ENCODE measurements around the gene SNX32.

The SNX32 gene

DNA sequence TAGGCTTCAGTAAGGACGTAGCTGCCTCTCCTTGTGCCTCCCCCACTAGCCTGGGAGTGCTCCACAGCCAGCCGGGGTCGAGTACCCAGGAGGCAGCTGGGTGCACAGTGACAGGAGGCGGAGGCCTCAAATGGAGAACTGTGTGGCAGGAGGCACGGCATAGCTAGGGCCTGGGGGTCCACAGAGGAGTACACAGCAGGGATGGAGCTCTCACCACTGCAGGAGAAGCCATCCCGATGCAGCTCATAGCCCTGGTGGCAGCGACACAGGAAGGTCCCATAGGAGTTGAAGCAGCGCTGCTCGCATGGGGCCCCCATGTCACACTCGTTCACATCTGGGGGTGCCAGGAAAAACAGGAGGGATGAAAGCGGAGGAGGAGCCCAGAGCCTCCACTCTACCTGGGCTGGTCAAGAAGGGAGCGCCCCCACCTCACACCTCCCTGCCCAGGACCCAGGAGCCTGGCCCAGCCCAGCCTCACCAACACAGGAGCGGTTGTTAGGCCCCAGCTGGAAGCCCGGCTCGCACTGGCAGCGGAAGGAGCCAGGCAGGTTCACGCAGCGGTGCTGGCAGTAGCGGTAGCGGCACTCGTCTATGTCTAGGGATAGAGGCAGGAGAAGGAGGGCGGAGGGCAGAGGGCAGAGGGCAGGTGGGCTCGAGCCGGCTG, 36.0 kb downstream of the SNX32 start:
- DNase-seq = no peak

DNA sequence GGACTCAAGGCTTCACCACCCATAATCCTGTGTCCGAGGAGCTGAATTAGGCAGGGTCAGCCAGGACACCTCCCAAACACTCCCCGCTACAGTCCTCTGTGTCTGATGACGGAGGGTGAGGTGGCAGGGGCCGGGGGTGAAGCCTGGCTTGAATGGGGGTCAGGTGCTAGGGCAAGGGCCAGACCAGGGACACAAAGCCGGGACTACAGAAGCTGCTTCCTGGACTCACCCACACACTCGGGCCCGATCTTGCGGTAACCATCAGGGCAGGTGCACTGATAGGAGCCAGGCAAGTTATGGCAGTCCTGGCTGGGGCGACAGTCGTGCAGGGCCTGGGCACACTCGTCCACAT, 36.5 kb downstream of the SNX32 start:
- DNase-seq = no peak

DNA sequence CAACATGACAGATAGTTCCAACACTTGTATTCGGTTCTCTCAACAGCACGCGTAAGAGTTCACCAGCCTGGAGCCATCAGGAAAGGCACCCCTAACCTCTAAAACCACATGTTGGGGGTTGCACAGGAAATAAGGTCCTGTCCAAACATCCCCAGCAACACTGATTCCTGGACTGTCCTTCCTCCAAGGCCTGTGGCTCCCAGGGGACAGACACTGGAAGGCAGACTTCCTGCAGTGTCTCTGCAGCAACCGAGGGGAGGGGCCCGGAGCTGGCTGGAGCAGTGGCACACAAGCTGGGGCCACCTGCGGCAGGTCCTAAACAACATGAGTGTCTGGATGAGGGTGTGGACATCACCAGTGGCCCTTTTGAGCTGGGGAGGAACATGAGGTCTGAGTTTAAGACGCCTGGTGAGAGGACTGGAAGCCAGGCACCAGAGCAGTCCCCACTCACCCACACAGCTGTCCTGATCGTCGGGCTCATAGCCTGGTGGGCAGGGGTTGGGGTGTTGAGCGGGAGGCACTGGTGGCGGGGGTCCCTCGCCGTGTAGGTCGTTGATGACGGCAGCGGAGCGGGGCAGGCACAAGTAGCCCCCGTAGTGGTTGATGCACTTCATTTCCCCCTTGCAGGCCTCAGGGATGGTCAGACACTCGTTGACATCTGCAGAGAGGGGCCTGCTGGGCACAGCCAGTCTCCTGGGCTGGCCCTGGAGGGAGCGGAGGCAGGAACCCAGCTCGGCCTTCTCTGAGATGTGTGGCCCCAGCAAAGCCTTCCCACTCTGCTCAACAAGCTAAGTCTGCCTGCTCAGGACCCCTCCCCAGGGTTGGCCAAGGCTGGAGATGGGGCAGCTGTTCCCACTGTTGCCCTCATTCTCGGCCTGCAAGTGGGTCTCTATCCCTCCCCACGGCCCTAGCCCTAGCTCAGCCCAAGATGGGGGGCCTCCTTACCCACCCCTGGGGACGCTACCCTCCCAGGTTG, 37.2 kb downstream of the SNX32 start:
- DNase-seq = no peak

DNA sequence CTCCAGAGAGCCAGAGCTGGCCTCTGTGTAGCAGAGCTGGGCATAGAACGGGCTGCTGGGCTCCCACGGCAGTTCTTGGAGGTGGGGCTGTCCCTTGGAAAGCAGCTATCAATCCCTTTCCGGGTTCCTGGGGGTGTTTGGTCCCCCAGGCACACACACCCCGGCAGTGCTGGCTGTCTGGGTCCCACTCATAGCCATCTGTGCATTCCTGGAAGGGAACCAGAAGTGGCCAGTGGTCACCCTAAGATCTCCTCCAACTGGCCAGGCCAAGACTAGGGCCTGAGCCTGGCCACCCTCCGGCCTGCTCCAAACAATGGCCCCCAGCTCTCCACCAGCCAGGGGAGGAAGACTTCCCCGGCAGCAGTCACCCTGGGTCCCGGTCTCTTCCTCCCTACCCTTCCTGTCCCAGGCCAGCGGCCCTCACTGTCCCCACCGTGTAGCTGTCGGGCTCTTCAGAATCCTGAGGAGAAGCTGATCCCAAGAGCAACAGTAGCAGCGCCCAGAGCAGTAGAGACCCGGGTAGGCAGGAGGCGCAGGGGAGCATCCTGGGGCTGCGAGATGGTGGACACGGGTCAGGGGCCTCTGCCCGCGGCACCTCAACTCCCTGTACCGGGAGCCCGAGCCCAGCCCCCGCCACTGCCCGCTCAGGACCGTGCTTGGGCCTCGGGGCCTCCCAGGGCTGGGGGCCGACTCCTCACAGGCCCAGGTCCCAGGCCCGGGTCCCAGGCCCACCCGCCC, 38.2 kb downstream of the SNX32 start:
- no peak for DNase-seq

DNA sequence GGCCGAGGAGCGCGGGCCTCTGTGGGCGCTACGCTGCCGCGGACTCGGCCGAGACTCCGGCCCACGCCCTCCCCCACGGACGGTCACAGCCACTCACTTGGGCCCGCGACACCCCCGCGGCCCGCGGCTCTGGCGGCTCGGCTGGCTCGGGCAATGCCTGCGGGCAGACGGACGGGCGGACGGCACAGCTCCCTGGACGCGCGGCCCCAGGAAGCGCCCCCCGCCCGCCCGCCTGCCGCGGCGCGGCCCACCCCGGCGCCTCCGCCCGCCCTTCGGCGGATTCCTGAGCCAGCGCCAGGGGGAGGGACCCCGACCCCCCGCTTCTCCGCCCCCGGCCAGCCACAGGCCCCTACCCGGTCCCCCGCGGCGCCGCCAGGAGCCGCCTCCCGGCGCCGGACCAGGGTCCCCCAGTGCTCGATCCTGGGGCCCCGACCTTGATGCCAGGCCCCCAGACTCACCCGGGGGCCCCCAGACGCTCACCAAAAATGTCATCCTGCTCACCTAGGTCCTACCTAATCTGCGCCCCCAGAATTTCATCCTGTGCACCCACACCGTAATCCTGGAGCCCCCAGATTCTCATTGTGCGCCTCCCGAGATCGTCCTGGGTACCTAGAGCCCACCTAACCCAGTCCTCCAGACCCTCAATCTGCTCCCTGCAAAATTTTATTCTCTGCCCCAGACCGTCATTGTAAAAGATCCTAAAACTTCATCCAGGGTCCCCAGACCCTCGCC, 39.0 kb downstream of the SNX32 start, which contains the start of gene EFEMP2:
TSS of gene EFEMP2 (minus strand) at position 215 of the 732 bp plus-strand sequence. CDS start 446 bp downstream, outside the sequence.
- DNase-seq = no peak

DNA sequence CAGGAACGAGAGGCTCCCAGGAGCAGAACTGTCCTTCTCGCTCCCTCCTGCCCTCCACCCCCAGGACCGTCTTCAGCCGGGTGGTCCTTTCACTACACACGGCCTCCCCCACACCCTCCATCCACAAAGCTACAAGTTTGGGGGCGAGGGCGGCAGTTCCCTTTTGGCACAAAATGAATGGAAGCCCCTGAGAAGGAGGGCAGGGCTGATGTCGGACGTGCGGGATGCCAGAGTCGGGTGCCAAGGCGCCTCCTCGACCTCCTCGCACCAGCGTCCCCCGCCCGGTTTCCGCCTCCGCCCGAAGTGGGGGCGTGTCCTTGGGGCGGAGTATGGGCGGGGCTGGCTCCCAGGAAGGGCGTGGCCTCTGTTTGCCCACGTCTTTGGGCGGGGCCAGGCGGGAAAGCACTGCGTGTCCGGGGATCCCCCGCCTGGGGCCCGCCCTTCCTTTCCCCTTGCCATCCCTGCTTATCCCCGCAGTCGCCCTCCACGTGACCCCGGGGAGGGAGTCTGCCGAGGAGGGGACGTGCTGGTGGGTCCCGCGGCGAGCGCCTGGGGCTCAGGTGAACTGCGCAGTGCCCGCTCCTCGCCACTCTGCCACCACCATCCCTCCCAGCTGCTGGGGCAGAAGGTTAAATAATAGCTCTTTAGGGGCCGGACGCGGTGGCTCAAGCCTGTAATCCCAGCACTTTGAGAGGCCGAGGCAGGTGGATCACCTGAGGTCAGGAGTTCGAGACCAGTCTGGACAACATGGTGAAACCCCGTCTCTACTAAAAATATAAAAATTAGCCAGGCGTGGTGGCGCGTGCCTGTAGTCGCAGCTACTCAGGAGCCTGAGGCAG, 39.8 kb downstream of the SNX32 start:
- DNase-seq = peak; percentile 64

DNA sequence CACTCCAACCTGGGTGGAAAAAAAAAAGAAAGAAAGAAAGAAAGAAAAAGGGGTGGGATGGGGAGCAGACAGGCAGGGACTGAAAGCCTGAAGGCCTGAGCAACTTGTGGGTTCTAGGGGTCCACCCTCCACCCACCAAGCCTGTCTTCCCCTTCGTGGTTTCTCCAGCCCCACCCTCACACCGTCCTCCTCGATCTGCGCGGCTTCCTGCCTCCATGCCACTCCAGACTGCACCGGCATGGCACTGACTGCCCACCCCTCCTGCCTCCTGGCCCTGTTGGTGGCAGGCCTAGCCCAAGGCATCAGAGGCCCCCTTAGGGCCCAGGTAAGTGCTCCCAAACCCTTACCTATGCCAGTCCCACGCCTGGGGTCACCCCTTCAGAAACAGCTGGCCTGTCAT, 45.9 kb downstream of the SNX32 start, which contains the start of gene CTSW:
TSS of gene CTSW (plus strand) at position 221 of the 400 bp plus-strand sequence. CDS start at position 239, 18 bp downstream.
- no peak for DNase-seq

DNA sequence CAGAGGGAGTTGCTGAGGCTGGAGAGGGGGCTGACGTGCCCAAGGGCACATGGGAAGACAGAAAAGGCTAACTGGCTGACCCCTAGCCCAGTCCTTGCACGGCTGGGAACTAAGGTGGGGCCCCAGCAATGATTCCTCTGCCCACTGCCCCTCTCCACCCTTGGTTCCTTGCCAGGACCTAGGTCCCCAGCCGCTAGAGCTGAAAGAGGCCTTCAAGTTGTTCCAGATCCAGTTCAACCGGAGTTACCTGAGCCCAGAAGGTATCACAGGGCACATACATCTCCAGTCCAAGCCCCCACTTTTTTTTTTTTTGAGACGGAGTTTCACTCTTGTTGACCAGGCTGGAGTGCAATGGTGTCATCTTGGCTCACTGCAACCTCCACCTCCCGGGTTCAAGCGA, 46.3 kb downstream of the SNX32 start:
- DNase-seq = no peak

DNA sequence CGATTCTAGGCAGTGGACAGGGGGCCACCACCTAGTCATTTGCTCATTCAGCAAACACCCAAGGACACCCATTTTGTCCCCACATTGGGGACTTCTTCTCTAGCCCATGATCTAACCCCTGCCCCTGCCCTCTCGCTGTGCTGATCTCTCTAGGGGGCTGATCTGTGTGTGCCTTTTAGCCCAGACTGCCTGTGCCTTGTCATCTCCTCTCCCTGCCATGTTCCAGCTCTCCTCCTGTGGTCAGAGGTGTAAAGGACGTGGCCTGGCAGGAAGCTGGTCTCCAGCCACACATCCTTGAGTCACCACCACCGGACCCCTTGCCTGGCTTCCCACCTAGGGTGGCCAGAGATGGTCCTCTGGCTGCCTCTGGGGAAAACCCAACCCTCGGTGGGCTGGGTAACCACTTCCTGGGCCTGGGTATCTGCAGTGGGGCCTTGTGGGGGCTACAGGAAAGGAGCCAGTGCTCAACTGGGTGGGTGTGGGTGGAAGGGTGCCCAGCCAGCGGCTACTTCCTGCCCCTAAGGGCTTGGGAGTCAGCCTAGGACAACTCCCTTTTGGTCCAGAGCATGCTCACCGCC, 47.2 kb downstream of the SNX32 start:
- DNase-seq = no peak

DNA sequence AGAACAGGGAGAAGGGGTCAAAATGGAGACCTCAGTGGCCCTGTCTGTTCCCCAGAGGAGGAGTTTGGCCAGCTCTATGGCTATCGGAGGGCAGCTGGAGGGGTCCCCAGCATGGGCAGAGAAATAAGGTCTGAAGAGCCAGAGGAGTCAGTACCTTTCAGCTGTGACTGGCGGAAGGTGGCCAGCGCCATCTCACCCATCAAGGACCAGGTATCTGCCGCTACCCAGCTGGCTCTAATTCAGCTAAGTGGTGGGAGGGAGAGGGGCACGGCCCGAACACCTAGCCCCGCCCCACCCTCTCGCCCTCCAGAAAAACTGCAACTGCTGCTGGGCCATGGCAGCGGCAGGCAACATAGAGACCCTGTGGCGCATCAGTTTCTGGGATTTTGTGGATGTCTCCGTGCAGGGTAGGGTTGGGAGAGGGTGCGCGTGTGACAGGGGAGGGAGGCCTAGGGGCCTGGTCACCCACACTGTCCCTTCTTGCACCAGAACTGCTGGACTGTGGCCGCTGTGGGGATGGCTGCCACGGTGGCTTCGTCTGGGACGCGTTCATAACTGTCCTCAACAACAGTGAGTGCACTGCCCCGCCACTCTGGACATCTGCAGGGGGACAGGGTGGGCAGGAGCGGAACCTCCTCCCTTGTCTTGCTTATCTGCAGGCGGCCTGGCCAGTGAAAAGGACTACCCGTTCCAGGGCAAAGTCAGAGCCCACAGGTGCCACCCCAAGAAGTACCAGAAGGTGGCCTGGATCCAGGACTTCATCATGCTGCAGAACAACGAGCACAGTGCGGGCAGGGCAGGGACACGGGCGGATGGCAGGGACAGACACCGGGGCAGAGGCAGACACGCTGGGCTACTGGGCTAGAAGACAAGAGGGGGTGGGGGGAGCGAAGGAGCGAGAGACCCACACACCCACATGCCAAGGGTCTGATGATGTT, 48.6 kb downstream of the SNX32 start:
- no peak for DNase-seq

DNA sequence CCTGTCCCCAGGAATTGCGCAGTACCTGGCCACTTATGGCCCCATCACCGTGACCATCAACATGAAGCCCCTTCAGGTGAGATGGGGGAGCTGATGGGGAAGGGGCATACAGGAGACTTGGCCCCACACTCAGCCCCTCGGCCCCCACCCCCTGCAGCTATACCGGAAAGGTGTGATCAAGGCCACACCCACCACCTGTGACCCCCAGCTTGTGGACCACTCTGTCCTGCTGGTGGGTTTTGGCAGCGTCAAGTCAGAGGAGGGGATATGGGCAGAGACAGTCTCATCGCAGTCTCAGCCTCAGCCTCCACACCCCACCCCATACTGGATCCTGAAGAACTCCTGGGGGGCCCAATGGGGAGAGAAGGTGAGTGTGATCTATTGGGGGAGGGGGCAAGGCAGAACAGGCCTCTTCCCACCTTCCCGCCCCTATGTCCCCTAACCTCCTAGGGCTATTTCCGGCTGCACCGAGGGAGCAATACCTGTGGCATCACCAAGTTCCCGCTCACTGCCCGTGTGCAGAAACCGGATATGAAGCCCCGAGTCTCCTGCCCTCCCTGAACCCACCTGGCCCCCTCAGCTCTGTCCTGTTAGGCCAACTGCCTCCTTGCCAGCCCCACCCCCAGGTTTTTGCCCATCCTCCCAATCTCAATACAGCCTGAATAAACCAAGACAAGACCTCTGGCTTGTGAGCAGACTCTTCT, 49.4 kb downstream of the SNX32 start:
- DNase-seq = no peak

DNA sequence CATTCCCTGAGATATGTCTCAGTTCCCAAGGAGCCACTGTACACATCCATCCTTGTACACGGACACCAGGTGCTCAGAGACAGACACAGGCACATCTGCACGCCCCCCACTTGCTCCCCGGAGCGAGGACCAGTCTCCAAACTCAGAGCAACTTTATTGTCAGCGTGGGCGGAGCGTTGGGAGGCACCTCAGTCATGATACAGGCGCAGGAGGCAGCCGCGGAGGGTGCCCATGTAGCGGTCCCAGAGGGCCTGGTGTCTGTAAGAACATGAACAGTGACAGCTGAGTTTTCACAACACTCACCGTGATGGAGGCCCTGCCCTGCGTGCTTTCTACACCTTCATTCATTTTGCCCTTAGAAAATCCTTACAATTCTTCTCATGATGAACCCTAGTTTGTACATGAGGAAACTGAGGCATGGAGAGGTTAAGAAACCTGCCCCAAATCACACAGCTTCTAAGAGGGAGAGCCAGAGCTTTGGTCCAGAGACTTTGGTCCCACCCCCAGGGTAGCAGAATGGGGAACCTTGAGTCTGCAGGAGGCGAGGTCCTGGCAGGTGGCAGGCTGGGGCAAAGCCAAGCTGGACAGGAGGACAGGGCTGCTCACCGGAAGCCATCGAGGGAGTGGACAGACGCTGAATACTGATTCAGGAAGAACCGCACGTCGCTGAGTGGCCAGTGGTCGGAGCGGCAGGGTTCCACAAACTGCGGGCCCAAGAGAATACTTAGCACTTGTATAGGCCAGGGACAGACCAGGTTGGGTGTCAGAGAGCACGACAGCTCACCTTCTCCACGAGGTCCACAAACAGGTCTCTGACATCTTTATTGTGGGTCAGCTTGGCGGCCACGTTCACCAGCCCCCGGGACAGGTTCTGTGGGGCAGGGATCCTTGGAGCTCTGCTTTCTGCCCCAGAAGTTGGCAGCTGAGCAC, 50.3 kb downstream of the SNX32 start:
- no peak for DNase-seq

DNA sequence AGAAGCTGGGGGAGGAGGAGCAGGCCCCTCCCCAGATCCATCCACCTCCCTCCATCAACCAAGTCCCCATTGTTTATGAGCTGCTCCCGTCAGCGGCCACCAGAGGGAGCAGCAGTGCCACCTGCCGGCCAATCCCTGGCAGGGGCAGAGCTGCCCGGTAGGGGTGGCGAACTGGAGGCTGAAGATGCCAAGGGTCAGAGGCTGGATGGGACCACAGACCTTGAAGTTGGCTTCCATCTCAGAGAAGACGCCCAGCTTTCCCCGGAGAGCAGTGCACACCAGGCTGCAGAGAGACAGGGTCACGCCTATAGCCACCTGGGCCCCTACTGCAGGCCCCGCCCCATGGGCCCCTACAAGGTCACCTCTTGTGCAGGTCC, 50.9 kb downstream of the SNX32 start:
- peak; percentile 35 for DNase-seq

DNA sequence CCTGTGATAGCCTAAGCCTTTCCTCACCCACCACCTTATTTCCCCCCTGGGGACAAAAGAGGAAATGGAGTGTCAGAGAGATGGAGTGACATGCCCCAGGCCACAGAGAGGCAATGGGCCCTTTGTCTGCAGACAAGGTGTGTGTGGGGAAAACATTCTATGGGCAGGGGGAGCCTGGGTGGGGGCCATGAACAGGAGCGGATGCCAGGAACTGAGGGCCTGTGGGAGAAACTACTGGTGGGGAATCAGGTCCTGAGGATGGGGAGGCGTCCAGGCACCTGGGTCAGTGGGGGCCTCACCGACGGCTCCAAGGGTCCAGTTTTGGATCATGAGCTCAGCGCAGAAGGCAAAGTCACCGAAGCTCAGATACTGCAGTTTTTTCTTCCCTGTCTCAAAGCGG, 51.5 kb downstream of the SNX32 start:
- no peak for DNase-seq

DNA sequence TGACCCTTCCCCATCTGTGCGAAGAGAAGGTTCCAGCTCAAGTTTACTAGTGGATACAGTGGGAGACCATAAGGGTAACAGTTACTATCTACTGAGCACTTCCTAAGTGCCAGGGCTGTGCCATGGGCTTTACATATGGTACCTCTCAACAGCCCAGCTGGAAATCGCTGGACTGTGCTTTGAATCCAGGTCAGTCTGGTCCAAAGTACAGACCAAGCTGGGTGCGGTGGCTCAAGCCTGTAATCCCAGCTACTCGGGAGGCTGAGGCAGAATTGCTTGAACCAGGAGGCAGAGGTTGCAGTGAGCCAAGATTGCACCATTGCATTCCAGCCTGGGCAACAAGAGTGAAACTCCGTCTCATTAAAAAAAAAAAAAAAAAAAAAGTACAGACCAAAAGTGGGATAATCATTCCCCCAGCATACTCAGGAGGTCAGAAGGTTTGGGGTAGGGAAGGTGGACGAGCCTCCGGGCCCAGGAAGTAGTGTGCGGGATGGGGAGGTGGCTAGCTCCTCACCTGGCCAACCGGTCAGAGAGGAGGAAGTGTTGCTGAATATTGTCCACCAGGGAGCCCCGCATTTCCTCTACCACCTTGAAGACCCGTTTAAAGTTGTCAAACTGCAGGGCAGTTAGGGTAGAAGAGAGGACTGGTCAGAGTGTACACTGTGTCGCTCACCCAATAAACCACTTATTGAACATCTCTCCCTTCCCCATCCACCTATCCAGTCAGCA, 52.2 kb downstream of the SNX32 start:
- no peak for DNase-seq

DNA sequence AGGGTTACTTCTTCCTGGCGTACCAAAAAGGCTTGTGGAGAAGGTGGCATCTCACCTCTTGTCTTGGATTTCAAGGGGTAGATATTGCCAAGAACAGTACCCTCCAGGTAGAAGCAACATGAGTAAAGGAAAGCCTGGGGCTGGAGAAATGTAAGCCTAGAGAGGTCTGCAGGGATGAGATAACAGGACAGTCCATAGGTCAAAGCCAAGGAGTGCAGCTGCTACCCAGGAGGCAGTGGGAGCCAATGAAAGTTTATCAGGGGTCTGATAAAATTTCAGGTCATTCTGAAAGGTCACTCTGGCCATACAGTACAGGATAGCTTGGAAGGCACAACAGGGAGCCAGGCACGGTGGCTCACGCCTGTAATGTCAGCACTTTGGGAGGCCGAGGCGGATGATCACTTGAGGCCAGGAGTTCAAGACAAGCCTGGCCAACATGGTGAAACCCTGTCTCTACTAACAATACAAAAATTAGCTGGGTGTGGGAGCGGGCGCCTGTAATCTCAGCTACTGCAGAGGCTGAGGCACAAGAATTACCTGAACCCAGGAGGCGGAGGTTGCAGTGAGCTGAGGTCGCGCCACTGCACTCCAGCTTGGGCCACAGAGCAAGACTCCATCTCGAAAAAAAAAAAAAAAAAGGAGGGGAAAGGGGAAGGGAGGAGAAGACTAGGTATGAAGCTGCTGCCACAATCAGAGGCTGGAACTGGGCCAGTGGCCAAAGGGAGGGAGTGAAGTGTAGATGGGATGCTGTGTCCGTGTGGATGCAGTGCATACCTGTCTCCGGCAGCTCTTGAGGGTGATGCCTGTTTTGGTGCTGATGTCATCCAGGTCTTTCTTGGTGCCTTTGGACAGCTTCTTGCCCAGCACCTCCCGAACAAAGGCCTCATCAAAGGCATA, 53.3 kb downstream of the SNX32 start:
- no peak for DNase-seq
